Tongue (tissue), 2 donors: ENCODE results near the gene TBCB. TPM values are rescaled to one million over a fixed set of nuclear protein-coding genes. Genes with fewer than 3 reads are reported as not detected.
"Not testable (repeated sequence)": the region's sequence is repeated elsewhere in the genome, so short reads cannot be mapped to it uniquely, and the experiment has no call there.

Source experiments
- DNase-seq: peaks from one replicate; pipeline ENCODE4 v3.0.0-alpha.2; 2015
- total RNA-seq: library from RNA; depleted of rRNA; stranded (reverse); fragments of >200 nt; gene quantifications from one replicate; pipeline ENCODE4 v1.2.3, GENCODE V29; 2014

The TBCB gene
- total RNA-seq, 1 donor from 2014 or later: 139 TPM

- DNase-seq: no peak
Measured at GRCh38 chr19:36101550-36102327, 13.5 kb upstream of the TBCB start.

DNA sequence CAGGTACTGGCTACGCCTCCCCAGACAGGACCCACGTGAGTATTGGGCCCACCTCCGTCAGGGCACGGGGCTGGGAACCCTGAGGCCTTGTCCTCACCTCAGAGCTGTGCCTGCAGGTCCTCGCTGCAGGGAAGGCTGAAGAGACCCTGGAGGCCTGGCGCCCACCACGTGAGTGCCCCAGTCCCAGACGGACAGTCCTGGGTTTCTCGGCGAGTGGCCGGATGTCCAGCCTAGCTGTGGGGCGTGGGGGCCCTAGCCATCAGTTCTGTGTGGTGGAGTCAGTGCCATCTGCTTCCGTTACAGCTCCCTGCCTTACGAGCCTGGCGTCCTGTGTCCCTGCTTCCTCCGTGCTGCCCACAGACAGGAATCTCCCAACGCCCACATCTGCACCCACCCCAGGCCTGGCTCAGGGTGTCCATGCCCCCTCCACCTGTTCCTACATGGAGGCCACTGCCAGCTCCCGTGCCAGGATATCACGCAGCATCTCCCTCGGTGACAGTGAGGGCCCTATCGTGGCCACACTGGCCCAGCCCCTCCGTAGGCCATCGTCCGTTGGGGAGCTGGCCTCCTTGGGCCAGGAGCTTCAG is 12.1 kb upstream of the TBCB start:
- no peak for DNase-seq

DNA sequence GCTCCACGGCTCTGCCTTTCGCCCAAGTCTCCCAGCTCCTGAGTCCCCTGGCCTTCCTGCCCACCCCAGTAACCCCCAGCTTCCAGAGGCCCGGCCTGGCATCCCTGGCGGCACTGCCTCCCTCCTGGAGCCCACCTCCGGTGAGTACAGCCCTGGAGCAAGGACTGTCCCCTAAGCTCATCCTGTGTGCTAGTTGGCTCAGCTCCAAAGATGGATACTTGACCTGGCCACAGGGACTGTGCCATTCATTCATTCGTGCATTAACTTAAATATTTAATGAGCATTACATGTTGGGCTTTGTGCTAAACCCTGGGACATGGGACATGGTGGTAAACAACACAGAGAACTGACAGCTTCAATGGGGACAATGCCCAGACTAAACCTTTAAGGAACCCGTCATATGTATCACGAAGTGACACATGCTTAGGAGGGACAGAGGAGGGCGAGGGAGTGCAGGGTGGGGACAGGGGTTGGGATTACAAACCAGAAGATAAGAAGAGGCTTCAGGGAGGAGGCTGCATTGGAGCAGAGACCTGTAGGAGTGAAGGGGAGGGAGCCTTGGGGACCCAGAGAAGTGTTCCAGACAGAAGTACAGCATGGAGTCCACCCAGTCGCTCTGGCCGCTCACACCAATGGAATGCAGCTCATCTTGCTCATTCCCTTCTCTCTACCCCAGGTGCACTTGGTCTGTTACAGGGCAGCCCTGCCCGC is 11.3 kb upstream of the TBCB start:
- DNase-seq: no peak

GRCh38 chr19:36106441-36106840 is 8.8 kb upstream of the TBCB start:
- DNase-seq: no peak

DNA sequence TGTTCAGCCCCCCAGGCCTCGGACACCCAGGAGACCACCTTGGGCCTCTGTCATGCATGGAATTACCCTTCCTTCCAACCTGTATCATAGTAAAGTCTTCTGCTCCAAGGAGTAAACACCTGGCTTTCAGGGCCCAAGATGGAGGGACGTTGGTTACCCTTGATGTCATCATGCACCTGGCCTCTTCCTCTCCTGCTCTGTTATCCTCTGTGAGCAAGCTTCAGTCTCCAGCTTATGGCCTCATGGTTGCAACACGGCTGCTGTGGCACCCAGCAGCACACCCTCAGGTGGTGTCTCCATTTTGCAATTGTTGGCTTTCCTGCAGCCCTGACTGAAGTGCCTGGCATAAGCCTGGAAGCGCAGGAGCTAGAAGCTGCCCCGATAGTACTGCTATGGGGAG is 8.3 kb upstream of the TBCB start:
- DNase-seq: no peak

DNA sequence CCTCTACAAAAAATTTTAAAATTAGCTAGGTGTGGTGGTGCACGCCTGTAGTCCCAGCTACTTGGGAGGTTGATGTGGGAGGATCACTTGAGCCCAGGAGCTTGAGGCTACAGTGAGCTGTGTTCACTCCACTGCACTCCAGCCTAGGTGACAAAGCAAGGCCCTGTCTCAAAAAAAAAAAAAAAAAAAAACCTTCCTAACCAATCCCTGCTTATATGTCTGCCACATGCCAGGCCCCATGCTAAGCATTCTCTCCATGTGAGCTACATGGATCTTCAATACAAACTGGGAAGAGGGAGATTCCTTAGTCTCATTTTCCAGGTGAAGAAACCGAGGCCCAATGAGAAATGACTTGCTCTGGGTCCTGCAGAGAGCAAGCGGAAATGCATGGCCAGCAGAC is 6.6 kb upstream of the TBCB start:
- DNase-seq: no peak

GRCh38 chr19:36110487-36111199 is 4.6 kb upstream of the TBCB start, which contains the start of gene OVOL3:
OVOL3 (plus strand) TSS chr19:36111143; CDS start chr19:36111203, 60 bp downstream.
- no peak for DNase-seq

DNA sequence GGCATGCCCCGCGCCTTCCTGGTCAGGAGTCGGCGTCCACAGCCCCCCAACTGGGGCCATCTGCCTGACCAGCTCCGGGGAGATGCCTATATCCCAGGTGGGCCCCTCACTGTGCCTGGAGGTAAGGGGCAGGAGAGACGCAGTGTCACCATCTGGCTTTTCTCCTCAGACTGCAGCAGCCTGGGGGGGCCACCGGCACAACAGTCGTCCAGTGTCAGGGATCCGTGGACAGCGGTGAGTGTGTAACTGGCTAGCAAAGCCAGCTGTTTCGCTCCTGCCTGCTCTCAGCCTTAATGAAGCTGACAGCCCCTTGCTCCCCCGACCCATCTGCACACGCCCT is 4.1 kb upstream of the TBCB start:
- no peak for DNase-seq

DNA sequence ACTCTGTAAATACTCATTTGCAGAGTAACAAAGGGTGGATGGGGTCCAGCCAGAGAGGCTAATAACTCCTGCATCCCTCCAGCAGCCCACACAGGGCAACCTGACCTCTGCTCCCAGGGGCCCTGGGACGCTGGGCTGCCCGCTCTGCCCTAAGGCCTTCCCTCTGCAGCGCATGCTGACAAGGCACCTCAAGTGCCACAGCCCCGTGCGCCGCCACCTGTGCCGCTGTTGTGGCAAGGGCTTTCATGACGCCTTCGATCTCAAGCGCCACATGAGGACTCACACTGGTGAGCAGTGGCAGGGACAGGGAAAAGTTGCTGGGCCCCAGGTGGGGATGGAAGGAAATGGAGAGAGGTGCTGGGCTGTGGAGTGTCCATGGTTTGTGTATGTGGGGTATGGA is 2.6 kb upstream of the TBCB start:
- DNase-seq: no peak

DNA sequence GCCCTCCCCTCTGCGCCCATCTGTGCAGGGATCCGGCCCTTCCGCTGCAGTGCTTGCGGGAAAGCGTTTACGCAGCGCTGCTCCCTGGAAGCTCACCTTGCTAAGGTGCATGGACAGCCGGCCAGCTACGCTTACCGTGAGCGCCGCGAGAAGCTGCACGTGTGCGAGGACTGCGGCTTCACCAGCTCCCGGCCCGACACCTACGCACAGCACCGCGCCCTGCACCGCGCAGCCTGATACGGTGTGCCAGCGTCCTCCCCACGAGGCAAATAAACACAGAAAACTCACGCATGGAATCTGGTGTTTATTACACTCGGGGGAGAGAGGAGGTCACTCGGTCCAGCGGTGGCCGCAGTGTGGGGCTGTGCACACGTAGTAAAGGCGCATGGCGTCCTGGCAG is 1.8 kb upstream of the TBCB start:
- no peak for DNase-seq

DNA sequence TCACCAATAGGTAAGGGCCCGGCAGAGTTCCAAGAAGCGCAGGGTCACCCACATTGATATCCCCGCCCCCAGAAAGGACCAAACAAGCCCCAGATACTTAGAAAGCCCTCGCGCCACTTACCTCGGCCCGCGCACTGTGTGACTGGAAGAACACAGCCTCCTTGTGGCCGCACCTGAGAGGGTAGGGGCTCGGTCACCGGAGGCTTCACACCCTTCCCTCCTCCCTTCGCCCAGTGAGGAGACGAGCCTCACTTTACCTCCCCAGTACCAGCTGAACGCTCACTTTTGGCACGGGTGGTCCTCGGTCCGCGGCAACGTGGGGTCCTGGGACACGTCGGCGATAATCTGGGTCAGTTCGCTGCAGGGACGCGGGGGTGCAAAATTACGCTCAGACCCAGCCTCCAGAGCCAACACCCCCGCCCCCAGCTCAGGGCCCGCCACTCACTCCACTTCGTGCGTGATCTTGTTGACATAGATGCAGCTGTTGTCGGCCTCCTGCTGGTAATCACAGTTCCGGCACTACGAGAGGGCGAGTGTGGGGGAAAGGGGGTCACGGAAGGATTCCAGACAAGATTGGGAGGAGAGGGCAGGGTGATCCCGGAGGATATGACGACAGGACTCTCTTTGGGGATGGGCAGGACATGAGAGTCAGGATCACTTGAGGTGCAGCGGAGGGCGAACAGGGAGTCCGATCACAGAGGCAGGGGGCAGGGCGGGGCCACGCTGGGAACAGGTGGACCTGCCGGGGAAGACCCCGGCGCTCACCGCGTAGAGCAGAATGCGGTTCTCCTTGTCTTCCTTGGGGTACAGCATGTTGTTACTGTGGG is 1.2 kb upstream of the TBCB start:
- peak; percentile 51 for DNase-seq

DNA sequence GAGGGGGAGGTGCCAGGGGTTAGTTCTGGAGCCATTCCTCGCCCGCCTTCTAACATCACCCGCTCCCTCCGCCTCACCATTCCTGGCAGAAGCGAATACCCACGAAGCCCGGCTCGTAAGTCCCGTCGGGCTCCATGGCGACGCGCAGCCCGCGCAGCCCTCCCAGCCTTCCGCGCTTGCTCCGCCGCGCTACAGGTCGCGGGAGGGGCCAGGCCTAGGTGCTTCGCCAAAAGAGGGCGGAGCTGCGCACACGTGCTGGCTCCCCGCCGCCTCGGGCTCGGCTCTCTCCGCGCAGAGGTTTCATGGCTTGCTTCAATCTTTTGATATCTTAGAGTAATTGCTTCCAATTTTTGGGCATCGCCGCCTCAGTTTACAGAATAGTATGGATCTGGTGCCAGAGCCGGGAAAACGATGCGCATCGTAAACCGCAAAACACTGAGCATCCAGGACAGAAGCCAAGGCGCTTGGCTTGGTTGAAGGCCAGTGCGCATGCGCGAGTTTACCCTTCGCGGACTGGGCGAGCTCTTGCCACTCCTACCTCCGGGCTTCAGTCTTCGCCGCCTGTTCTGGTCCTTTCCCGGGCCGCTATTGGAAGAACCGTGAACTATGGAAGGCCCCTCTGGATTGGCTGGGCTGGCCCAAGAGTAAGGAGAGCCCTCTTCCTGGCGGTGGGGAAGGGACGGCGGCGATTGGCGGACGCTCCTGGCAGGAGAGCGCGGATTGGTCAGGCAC is 381 bp upstream of the TBCB start, which contains the start of gene POLR2I:
Gene POLR2I, minus strand, starts transcription at position 155 of the 732 bp plus-strand sequence. Its CDS starts 19 bp downstream, at position 136.
- DNase-seq: peak; percentile 100

GRCh38 chr19:36116344-36116637 is 1.0 kb downstream of the TBCB start:
- DNase-seq: no peak

GRCh38 chr19:36120092-36120983 is 5.1 kb downstream of the TBCB start:
- no peak for DNase-seq

DNA sequence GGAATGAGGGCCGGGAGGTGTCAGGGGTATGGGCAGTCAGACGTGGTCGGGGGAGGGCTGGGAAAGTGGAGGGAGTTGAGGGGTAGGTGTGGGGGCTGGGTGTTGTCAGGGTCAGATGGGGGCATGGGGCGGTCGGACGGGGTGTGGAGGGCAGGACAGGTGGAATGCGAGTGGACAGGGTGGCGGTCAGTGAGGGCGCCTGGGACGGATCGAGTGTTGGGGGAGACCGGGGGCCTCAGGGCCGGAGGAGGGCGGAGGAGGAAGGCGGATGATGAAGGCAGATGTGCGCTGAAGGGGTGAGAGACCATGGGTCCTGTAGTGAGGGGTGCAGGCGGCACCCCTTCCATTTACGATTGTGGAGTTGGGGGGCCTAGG is 5.7 kb downstream of the TBCB start:
- no peak for DNase-seq

DNA sequence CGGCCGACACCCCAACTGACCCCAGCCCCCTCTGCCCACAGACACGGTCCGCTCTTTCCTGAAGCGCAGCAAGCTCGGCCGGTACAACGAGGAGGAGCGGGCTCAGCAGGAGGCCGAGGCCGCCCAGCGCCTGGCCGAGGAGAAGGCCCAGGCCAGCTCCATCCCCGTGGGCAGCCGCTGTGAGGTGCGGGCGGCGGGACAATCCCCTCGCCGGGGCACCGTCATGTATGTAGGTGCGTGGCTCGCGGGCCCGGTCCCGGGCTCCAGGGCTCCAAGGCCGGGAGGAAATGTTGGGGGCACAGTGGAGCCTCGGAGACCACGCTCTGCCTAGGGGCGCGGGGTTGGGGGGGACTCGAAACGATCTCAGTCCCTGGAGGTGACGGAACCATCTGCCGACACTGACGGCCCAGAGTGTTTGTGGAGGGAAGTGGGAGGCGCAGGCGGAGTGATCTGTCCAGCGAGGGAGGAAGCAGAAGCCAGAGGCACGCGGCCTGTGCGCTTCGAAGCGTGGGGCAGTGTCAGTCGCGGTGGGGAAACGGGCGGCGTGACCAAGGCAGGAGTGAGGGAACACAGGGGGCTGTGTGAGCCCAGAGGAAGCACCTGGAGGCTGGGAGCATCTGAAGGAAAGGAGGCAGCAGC is 6.3 kb downstream of the TBCB start:
- no peak for DNase-seq

DNA sequence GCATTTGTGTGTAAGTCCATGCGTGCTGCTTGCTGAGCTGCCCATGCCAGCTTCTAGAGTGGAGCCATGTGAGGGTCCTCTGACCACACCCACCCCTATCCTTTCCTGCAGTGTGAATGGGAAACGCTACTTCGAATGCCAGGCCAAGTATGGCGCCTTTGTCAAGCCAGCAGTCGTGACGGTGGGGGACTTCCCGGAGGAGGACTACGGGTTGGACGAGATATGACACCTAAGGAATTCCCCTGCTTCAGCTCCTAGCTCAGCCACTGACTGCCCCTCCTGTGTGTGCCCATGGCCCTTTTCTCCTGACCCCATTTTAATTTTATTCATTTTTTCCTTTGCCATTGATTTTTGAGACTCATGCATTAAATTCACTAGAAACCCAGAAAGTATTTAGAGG is 10.3 kb downstream of the TBCB start:
- no peak for DNase-seq

GRCh38 chr19:36128392-36128736 is 13.1 kb downstream of the TBCB start:
- no peak for DNase-seq

DNA sequence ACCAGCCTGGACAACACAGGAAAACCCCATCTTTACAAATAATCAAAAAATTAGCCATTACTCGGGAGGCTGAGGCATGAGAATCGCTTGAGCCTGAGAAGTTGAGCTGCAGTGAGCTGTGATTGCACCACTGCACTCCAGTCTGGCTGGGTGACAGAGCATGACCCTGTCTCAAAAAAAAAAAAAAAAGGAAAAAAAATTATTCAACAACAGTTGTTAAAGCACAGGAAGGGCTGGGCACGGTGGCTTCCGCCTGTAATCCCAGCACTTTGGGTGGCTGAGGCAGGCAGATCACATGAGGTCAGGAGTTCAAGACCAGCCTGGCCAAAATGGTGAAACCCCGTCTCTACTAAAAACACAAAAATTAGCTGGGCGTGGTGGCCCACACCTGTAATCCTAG is 16.0 kb downstream of the TBCB start:
- DNase-seq: not testable (repeated sequence)

DNA sequence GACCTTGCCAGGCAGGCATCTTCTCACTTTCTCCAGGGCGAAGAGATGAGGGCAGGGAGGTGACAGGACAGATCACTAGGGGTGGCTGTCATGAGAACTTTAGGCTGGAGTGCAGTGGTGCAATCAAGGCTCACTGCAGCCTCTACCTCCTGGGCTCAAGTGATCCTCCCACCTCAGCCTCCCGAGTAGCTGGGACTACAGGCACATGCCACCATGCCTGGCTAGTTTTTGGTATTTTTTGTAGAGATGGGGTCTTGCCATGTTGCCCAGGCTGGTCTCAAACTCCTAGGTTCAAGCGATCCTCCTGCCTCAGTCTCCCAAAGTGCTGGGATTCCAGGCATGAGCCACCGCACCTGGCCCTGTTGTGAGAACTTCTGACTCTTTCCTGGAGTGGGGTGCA is 19.6 kb downstream of the TBCB start:
- DNase-seq: not testable (repeated sequence)
